C4-2B (cell line): ENCODE data around the gene FAM20B.
A peak's percentile ranks its signal among the peaks of the same experiment; 100 is the strongest.

Experiments
- H3K27ac ChIP-seq: fragments of 450-650 bp; 2 replicates; pipeline ENCODE4 v1.5.1; 2017
- ZFX ChIP-seq: fragments of 450-650 bp; IDR thresholded peaks from 2 replicates; pipeline ENCODE4 v1.6.1; 2017
- TF ChIP-seq, protein P1 (sequence below): fragments of 450-650 bp; conservative IDR thresholded peaks from 2 replicates; pipeline ENCODE4 v1.5.1; 2017; ENCODE audit warnings: mild to moderate bottlenecking

FAM20B gene

DNA sequence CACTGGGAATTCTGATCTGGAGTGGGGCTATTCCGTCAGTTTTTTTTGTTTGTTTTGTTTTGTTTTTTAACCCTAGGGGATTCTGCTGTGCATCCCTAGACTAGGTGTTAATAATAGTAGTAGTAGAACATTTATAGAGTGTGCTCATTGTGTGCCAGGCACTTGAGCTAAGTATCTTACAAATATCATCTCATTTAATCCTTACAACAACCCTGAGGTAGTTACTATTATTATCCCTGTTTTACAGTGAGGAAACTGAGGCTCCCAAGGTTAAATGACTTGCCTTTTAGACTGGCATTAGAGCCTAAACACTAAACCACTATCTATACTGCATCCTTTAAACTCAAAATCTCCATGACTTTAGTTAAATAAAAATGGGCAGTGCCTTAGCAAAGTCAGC, 78.3 kb downstream of the FAM20B start:
- no peak overlapping the region for H3K27ac ChIP-seq
- TF ChIP-seq, protein P1, sequence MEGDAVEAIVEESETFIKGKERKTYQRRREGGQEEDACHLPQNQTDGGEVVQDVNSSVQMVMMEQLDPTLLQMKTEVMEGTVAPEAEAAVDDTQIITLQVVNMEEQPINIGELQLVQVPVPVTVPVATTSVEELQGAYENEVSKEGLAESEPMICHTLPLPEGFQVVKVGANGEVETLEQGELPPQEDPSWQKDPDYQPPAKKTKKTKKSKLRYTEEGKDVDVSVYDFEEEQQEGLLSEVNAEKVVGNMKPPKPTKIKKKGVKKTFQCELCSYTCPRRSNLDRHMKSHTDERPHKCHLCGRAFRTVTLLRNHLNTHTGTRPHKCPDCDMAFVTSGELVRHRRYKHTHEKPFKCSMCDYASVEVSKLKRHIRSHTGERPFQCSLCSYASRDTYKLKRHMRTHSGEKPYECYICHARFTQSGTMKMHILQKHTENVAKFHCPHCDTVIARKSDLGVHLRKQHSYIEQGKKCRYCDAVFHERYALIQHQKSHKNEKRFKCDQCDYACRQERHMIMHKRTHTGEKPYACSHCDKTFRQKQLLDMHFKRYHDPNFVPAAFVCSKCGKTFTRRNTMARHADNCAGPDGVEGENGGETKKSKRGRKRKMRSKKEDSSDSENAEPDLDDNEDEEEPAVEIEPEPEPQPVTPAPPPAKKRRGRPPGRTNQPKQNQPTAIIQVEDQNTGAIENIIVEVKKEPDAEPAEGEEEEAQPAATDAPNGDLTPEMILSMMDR: no peak
- TF ChIP-seq ZFX: no peak

DNA sequence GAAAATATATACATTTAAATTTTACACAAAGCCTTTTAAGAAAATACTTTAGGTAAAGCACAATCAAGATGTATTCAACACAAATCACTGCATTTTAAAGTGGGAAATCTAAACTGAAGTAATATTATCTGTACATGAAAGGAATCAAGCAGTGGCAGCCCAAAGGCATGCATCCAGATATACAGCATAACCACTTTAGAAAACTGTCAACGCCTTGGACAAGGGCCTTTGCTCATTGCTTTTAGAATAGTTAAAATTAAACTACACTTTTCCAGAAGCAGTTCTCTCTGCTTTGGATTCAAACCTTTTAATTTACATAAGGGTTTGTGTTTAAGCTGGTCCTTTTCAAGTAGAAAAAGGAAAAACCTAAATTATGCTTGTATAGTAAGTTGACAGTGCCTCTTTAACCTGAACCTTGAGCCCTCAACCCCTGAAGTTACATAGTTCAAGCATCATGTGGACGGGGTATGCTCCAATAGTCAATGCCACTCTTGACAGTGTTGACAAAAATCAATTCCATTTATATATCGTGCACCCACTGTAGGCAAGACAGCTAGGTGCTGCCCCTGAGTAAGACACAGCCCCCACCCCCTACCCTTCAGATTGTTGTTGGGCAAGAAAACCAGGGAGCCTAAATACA, 79.0 kb downstream of the FAM20B start:
- H3K27ac ChIP-seq: no peak overlapping the region
- no peak for TF ChIP-seq ZFX
- TF ChIP-seq, protein P1: no peak

DNA sequence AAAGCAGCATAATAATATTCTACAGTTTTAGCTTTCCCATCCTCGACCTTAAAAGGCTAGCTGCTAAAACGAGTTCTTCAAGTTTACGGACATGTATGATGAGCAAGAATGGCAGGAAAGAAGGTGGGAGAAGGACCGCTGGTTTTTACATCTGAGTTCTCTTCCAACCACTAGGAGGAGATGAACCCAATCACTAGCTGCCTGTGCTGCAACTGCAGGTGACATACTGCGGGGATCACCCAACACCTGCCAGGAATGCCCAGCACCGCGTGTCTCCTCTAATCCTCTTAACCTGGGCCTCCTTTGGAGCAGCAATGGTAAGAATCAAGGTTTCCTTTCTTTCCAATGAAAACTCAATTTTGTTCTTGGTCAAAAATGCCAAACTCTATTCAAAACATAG, 79.7 kb downstream of the FAM20B start:
- H3K27ac ChIP-seq: no peak overlapping the region

DNA sequence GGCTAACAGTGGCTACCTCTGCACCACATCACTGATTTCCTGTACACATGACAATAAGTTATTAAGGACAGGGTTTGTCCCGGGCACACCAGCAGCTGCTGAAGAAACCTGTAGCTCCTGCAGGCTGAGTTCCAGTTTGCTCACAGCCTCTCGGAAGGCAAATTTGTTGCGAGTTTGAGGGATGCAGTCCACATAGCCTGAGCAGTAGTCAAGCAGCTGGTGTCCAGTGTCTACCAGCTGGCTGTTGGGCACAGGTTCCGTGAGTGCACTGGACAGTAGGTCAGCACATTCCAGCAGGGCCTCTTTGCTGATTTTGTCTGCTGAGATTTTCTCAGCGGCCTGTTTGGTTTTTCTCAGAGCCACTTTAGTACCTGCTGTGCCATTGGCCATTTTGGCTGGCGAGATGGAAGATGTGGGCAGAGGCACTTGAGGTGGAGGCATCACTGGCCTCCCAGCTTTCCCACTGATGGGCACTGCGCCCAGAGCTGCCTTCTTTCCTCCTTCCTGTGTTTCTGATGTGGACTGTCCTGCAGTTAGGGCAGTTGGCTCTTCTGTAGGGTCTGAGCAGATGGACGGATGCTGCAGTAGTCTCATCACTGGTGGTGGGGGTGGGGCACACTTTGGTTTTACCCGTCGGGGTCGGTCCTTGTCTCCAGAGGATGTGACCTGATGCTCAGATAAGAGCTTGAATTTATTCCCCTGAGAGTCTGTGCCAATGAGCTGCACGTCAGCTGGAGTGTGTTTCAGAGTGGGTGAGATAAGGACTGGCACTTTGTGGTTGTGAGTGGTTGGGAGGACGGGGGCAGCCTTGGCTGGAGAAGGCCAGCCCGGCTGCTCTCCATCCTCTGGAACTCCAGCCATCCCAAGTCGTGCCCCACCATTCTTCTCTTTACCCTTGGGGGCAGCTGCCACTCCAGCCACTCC, 82.3 kb downstream of the FAM20B start:
- TF ChIP-seq, protein P1: no peak
- TF ChIP-seq ZFX: no peak
- H3K27ac ChIP-seq: no peak overlapping the region

More for the DNA sequence above, 79.7 kb downstream of the FAM20B start:
- TF ChIP-seq ZFX: no peak
- TF ChIP-seq, protein P1: peak; percentile 75

DNA sequence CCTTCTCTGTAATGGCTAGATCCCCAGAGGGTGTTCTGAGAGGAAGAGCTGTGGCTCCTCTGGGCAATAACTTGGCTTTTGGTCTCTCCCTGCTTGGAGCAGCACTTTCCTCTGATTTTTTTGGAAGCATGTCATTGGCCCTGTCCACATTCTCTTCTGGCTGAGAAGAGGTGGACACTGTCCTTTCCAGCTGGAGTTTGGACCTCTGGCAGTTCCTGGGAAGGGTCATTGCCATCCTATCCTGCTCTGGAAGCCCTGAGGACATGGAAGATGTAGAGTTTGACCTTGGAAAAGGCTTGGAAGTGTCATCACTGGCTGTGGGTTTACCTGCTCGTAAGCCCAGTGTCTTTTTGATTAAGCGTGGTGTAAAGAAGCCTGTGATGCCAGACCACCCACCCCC, 83.0 kb downstream of the FAM20B start:
- H3K27ac ChIP-seq: no peak overlapping the region
- TF ChIP-seq, protein P1: no peak
- TF ChIP-seq ZFX: no peak

DNA sequence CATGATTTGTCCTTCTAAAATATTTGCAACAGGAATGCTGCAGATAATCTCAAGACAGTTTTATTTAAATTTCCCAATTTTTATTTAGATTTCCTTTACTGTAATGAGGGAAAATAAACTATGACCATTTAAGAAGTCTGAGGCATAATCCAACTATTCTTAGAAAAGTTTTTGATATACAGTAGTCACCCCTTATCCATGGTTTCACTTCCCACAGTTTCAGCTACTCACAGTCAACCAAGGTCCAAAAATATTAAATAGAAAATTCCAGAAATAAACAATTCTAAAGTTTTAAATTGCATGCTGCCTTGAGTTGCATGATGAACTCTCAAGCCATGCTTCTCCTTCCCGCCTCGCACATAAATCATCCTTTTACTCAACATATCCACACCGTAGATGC, 89.5 kb downstream of the FAM20B start:
- H3K27ac ChIP-seq: no peak overlapping the region
- TF ChIP-seq ZFX: no peak
- TF ChIP-seq, protein P1: no peak

DNA sequence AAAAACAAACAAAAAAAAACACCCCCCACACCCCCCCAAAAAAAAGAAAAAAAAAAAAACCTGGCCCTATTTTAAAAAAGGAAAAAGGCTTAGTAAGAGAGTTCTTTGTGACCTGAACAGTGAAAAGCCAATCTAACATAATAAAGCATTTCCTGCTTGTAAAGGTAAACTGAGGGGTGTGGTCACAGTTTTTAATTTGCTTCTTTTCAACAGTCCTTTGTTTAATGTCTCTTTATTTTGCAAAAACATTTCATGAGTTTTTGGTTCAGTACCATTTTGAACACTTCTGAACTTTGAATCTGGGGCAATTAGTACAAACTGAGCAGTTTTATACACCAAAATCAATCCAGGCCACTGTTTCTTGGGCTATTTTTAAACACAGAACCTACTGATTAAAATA, 93.8 kb downstream of the FAM20B start:
- no peak for TF ChIP-seq ZFX
- TF ChIP-seq, protein P1: no peak
- H3K27ac ChIP-seq: no peak overlapping the region
